GM23338 (cell line): ENCODE data around the gene CIB4.

Source experiments
- CTCF ChIP-seq, 2 experiments: fragments of 200-600 bp in 1 of 2; sonication (generic) in 1 of 2; conservative IDR thresholded peaks; 2 replicates each; pipeline versions ENCODE4 v1.5.1 to v1.6.1; 2016 to 2017; ENCODE audit warnings: antibody characterized with exemption in 2 of 2, low read depth in 2 of 2, mild to moderate bottlenecking in 2 of 2, moderate library complexity in 1 of 2
- EZH2 ChIP-seq: fragments of 200-600 bp; sonication (generic); IDR thresholded peaks from one replicate; pipeline ENCODE4 v1.8.0; 2017; ENCODE audit warnings: antibody characterized with exemption, mild to moderate bottlenecking, low read depth; ENCODE audit not compliant: unreplicated experiment
- REST ChIP-seq: IDR thresholded peaks from one replicate; pipeline ENCODE4 v1.6.1; 2018; ENCODE audit warnings: antibody characterized with exemption; ENCODE audit not compliant: unreplicated experiment
- ZNF114 ChIP-seq: fragments of 250-450 bp; sonication (Bioruptor Pico); IDR thresholded peaks from 2 replicates; pipeline ENCODE4 v1.5.0; 2020; ENCODE audit warnings: mild to moderate bottlenecking, moderate library complexity
- ZNF462 ChIP-seq: fragments of 250-450 bp; sonication (Bioruptor Pico); IDR thresholded peaks from 2 replicates; pipeline ENCODE4 v1.5.0; 2020; ENCODE audit warnings: mild to moderate bottlenecking, moderate library complexity

GRCh38 chr2:26602575-26602974 is 38.6 kb downstream of the CIB4 start:
- no peak for TF ChIP-seq EZH2
- TF ChIP-seq ZNF114, result no peak
- TF ChIP-seq CTCF (conservative IDR thresholded peaks at IDR 0.05; ENCODE audit: low read depth in 2 of 2), result no peak
- no peak for TF ChIP-seq REST
- TF ChIP-seq ZNF462 (CRISPR knock-in tag), result no peak
